HG03575 (cell line): ENCODE results near the gene ZNF33A.
"Not testable (repeated sequence)": the region's sequence is repeated elsewhere in the genome, so short reads cannot be mapped to it uniquely, and the experiment has no call there.

Experiments
- ATAC-seq: cut with Tn5 transposase; IDR thresholded peaks from one replicate; pipeline ENCODE4 v1.9.1; 2021; ENCODE audit not compliant: unreplicated experiment, insufficient number of reproducible peaks, low FRiP score; ENCODE audit errors: extremely low read depth

ZNF33A gene

DNA sequence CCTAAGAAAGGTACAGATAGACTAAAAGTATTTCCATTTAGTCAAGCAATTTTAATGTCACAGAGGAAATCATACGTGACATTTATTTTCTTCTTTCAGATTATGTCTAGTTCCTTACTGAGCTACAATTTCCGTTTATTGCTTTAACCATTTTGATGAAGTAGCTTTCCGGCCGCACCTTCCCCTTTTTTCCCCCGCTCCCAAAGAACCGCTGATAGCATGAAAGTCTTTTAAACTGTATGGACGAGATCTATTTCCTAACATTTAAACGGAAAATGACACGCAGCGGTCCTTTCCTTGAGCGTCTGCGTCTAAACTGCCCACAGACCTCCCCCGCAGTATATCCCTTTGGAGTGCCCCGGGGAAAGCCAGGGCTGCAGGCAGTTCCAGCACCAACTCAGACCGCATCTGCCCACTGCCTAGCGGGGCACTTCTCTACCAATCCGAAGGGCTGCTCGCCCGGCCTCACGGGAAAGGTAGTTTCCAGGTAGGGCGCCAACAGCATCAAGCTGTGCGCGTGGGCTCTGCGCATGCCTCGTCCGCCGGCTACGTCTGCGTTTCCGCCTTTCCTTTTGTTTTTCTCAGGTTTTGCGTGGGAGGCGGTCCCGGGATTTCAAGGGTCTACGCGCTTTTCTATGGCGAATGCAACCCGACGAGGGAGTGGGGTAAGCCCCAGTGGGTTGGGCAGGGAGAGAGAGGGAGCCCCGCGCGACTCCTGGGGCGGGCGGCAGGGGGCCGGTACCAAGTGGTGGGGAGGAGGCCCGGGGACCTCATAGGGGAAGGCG lies at the start of gene ZNF33A:
Gene ZNF33A, plus strand, starts transcription at position 557 of the 785 bp plus-strand sequence. CDS start 1,667 bp downstream, outside the sequence.
- peak; percentile 65 for ATAC-seq

DNA sequence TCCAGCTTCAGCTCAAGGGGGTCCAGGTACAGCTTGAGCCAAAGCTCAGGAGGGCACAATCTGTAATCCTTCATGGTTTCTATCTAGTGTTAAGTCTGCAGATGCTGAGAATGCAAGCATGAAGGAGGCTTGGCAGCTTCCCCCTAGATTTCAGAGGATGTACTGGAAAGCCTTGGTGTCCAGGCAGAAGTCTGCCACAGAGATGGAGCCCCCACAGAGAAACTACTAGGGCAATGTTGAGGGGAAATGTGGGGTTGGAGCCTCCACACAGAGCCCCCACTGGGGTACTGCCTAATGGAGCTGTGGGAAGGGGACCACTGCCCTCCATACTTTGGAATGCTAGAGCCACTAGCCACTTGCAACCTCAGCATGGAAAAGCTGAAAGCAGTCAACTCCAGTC lies 45.5 kb upstream of the ZNF33A start:
- ATAC-seq, result no peak

DNA sequence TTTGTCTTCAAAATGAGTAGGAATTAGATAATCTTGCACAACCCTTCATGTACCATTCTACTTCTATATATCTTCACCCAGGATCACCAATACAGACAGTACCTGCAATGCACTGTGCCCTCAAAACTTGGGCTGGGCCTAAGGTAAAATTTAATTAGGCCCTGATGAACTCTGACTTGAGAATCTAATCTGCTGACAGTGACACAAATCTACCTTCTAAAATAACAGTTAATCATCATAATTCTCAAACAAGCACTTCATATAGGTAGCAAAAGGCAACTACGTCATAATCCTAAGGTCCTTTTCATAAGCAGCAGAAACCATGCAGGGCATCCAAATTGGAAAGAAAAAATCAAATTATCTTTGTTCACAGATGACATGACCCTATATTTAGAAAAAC lies 38.1 kb upstream of the ZNF33A start:
- ATAC-seq, result no peak

DNA sequence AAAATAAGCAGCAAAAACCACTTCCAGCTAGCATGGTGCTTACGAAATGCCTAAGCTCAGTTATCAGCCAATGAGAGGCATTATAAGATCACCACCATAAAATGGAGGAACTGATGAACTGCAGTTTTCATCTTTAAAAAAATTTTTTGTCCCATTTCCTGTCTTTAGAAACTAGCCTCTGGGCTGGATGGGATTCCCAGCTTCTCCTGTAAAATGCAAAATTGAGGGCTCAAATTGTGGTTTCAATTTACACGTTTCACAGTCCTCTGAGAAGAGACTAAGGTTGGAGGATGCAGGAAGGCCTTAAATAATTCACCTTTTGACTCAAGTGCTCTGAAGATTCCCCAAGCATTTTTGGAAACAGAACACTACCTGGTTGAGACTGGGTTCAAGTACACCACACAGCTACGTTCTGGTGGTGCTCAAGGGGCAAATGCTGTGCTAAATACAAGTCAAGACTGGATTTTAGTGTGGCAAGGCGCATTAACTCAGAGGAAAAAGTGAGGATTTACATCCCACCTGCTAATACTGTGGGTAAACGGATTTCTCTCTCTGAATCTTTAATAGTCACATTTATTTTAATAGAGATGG lies 35.0 kb upstream of the ZNF33A start:
- ATAC-seq, result no peak

DNA sequence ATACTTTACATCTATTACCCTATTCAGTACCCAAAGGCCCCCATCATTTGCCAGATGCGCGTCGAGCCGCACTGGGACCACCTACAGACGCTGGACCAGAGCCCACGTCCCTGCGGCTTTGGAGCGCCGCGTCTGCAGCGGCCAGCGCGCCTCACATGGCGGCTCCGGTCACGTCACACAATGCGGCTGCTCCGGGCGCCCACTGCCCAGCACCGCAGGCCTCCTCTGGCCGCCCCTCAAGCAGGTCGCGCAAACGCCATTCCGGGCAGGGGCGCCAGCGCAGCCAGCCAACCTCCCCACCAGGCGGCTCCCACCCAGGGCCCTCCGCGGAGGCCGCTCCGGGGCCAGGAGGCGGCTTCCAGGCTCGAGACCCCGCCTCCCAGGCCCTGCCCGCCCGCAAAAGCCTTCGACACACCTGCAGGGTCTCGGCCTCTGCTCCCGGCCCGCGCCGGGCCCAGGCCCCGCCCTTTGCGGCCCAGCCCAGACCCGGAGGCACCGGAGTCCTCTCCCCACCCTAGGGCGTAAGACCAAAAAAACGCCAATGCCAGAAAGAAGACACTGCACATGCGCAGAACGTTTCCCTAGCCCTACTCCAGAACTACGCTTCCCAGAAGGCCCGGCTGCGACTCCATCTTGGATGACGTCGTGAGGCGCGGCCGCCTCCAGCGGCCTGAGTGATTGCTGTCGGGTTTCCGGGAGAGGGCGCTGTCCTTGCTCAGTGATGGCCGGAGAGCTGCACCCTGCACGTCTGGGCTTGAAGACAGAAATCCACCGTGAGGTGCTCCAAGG lies 34.2 kb upstream of the ZNF33A start, which contains the start of gene ZNF25:
Gene ZNF25, minus strand, starts transcription at position 557 of the 789 bp plus-strand sequence. CDS start 4,925 bp downstream, outside the sequence.
- peak; percentile 86 for ATAC-seq

DNA sequence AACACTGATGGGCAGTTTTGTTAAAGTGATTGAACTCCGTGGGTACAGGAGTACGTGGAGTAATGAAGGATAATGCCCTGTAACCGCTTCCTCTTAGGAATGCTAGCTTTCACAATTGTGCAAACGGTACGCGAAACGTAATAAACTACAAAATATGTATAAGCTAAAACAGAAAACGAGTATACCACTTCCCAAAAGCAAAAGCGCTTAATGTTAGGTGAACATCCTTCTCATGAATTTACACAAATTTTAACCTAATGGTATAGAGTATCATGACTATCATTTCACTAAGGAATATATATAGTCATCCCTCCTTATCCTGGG lies 33.6 kb upstream of the ZNF33A start:
- ATAC-seq, result peak; percentile 0

DNA sequence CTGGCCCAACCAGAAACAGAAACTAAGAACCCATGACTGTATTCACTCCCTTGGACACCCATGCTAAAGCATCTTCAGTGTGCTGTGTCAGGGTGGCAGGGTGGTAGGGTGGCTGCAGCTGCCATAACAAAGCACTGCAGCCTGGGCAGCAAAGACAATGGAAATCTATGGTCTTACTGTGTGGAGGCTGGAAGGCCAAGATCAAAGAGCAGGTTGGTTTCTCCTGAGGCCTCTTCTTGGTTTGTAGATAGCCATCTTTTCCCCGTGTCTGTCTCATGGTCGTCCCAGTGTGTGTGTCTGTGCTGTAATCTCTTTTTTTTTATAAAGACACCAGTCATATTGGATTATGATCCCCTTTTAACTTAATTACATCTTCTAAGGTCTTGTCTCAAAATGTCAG lies 18.8 kb upstream of the ZNF33A start:
- ATAC-seq, result no peak

DNA sequence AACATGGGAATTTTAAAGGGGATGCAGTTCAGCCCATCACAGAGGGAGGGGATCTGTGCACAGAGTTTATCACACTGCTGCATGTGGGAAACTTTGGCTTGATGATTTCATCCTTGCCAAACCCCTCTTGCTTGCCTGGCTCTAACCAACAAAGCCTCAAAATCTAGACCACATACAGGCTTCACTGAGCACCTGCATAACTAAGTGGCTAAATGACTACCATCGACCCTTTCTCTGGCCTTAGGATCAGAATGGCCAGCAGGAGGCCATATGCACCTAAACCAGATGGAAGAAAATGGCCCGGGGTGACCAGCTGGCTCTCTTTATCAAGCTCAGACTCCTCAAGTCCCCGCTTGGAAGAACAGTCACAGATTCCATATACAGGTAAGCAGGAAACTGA lies 18.4 kb upstream of the ZNF33A start:
- no peak for ATAC-seq

DNA sequence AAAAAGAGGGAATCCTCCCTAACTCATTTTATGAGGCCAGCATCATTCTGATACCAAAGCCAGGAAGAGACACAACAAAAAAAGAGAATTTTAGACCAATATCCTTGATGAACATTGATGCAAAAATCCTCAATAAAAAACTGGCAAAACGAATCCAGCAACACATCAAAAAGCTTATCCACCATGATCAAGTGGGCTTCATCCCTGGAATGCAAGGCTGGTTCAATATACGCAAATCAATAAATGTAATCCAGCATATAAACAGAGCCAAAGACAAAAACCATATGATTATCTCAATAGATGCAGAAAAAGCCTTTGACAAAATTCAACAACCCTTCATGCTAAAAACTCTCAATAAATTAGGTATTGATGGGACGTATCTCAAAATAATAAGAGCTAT lies 11.6 kb upstream of the ZNF33A start:
- ATAC-seq, result not testable (repeated sequence)

DNA sequence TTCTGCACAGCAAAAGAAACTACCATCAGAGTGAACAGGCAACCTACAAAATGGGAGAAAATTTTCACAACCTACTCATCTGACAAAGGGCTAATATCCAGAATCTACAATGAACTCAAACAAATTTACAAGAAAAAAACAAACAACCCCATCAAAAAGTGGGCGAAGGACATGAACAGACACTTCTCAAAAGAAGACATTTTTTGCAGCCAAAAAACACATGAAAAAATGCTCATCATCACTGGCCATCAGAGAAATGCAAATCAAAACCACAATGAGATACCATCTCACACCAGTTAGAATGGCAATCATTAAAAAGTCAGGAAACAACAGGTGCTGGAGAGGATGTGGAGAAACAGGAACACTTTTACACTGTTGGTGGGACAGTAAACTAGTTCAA lies 10.0 kb upstream of the ZNF33A start:
- ATAC-seq, result not testable (repeated sequence)

DNA sequence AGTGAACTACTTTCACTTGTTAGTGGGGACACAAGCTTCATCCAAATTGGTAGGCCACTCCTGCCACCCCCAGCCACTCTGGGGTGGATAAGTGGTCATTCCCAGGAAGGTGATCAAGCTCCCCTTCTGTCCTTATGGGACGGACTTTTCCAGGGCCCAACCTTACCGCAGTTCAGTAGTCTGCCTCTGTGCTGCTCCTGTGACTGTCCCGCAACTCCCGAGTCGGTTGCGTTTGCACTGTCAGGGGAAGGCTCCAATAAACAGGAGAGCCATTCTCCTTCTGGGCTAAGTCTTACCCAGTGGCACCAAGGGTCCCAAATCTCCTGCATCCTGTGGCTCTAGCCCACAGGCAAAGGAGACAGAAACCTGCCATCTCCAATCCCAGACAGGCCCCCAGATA lies 7.4 kb upstream of the ZNF33A start:
- no peak for ATAC-seq

DNA sequence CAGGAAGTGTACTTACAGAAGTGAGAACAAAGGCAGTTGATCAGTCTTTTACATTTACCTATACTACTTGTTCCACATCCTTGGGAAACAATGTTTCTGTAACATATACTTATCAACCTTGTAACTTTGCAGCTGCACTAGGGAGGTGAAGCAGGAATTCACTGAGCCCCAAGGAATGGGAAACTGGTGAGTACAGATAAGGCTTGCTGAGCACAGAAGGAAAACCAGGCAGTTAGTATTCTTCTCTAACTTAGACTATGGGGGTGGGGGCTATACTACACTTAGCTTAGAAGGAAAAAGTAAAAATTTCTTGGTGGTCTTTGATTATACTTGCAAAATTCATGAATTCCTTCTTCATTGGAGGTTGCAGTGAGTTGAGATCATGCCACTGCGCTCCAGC lies 6.9 kb upstream of the ZNF33A start:
- ATAC-seq, result no peak

DNA sequence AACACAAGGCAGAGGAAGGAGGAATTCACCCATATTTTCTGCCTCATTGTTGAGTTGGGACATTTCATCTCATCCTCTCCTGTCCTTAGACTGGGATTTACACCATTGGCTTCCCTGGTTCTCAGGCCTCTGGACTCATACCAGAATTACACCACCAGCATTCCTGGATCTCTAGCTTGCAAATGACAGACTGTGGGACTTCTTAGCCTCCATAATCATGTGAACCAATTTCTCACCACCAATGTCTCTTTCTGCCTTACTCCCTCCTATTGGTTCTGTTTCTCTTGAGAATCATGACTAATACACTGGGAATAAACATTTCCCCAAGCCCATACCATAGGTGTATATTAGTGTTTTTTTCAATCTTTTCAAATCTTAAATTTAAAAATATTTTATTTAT lies 2.9 kb upstream of the ZNF33A start:
- ATAC-seq, result no peak

DNA sequence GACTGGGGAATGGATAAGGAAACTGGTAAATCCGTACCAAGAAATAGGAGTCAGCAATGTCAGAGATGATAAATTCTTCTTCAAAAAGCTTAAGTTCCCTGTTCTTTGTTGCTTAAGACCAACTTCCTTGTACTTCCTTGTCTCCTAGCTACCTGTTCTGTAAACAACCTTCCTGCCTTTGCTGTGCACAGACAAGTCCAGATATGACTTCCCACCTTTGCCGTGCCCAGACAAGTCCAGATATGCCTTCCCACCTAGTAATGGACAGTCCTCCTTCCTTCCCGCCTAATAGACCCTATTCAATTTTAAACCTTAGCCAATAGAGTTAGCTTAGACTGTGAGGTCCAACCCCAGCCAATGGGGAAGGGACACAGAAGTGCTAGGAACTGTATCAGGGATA lies 2.5 kb upstream of the ZNF33A start:
- no peak for ATAC-seq

DNA sequence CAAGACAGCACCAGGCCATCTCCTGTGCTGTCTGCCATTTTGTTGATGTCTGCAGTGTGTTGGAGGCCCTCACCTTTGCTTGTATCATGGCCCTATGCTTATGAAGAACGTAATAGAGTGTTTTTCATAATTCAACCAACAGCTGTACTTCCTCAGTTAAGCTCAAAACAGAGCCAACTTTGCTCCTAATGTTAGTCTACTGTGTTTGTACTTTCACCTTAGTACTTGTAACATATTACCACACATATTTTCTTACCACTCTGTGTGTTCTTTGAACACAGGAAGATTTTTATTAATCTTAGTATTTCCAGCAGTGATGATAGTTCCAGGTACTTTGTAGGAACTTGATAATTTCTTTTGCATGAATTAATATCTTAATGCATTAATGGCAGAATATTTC lies 5.9 kb downstream of the ZNF33A start:
- no peak for ATAC-seq

DNA sequence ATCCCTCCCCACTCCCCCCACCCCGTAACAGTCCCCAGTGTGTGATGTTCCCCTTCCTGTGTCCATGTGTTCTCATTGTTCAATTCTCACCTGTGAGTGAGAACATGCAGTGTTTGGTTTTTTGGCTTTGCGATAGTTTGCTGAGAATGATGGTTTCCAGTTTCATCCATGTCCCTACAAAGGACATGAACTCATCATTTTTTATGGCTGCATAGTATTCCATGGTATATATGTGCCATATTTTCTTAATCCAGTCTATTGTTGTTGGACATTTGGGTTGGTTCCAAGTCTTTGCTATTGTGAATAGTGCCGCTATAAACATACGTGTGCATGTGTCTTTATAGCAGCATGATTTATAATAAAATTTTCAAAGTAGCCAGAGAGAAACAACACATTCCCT lies 8.6 kb downstream of the ZNF33A start:
- ATAC-seq, result not testable (repeated sequence)

DNA sequence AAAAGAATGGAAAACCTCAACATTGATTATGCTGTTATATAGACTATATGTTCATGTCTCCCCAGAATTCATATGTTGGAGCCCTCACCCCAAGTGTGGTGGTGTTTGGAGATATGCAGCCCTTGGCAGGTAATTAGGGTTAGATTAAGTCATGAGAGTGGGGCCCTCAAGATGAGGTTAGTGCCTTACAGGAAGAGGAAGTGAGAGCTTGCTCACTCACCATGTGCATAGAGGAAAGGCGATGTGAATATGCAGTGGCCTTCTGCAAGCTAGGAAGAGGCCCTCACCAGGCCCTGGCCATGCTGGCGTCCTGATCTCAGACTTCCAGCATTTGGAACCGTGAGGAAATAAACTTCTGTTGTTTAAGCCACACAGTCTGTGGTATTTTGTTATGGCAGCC lies 14.8 kb downstream of the ZNF33A start:
- peak; percentile 66 for ATAC-seq

DNA sequence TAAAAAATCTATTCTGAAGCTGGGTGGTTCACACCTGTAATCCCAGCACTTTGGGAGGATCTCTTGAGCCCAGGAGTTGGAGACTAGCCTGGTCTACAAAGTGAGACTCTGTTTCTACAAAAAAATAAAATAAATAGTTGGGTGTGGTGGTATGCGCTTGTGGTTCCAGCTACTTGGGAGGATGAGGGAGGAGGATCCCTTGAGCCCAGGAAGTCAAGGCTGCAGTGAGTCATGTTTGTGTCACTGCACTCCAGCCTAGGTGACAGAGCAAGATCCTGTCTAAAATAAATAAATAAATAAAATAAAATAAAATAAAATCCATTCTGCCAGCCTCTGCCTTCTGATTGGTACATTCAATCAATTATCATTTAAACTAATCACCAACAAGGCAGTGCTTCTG lies 17.5 kb downstream of the ZNF33A start:
- no peak for ATAC-seq

DNA sequence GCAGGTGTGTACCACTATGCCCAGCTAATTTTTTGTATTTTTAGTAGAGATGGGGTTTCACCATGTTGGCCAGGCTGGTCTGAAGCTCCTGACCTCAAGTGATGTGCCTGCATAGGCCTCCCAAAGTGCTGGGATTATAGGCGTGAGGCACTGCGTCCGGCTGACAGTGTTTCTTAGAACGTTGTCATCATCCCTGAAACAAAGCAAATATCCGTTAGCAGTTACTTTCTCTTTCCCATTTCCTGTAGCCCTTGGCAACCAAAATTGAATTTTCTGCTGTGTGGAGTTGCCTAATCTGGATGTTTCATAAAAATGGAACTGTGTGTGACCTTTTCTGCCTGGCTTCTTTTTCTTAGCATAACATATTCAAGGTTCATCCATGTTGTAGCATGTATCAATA lies 22.4 kb downstream of the ZNF33A start:
- no peak for ATAC-seq
